B cell (primary cell): Measurements from ENCODE around the gene NOL6. TPM values are rescaled to one million over a fixed set of nuclear protein-coding genes. Genes with fewer than 3 reads are reported as not detected.
A peak's percentile ranks its signal among the peaks of the same experiment; 100 is the strongest.

Source experiments
- ATAC-seq: fragments of 200-7000 bp; cut with Tn5 transposase; one replicate; pipeline ENCODE4 v1.10.0; 2021; ENCODE audit warnings: low read depth, mild to moderate bottlenecking, moderate number of reproducible peaks, moderate library complexity
- CTCF ChIA-PET: fragments of 350-600 bp; sonication (Branson Sonifier 250); formaldehyde crosslinking; loops from one replicate; lab custom pipeline; 2021; ENCODE audit warnings: antibody characterized with exemption, inconsistent platforms; lab: Charles Lee
- POLR2A ChIA-PET: fragments of 350-600 bp; sonication (Branson Sonifier 250); formaldehyde crosslinking; loops from one replicate; lab custom pipeline; 2021; ENCODE audit warnings: antibody characterized with exemption; lab: Charles Lee
- DNase-seq: peaks from one replicate; pipeline ENCODE4 v3.0.0; 2013
- H2AFZ ChIP-seq: 2 replicates; pipeline ENCODE4 v1.6.1; 2012; ENCODE audit warnings: mild to moderate bottlenecking, low read depth, low read length; ENCODE audit not compliant: insufficient read depth, poor library complexity, severe bottlenecking
- H3K27ac ChIP-seq, 2 donors: 1 replicate in 1 of 2; 2 replicates in 1 of 2; pipeline ENCODE4 v1.5.1; 2012 to 2013; ENCODE audit warnings: low read length in 2 of 2, mild to moderate bottlenecking in 2 of 2, moderate library complexity in 1 of 2
- H3K27me3 ChIP-seq, 4 experiments: fragments of 200-600 bp in 1 of 4; sonication (generic) in 1 of 4; replicated peaks in 1 of 4; 1 replicate in 2 of 4; 2 replicates in 2 of 4; pipeline versions ENCODE4 v1.6.1 to v1.7.0; 2013 to 2016; ENCODE audit warnings: low read length in 3 of 4, mild to moderate bottlenecking in 2 of 4, mixed read lengths in 1 of 4, moderate library complexity in 1 of 4; ENCODE audit not compliant: insufficient read depth in 4 of 4, control insufficient read depth in 3 of 4; ENCODE audit errors: control extremely low read depth in 1 of 4
- H3K36me3 ChIP-seq, 2 experiments: replicated peaks in 1 of 2; 1 replicate in 1 of 2; 2 replicates in 1 of 2; pipeline versions ENCODE4 v1.6.1 to v1.7.1; 2013; ENCODE audit warnings: low read length in 1 of 2; ENCODE audit not compliant: insufficient read depth in 2 of 2, control insufficient read depth in 1 of 2; ENCODE audit errors: control extremely low read depth in 1 of 2, extremely low read depth in 1 of 2
- H3K4me1 ChIP-seq, 2 donors: fragments of 200-600 bp in 1 of 2; sonication (generic) in 1 of 2; 1 replicate in 1 of 2; 2 replicates in 1 of 2; pipeline versions ENCODE4 v1.5.1 to v1.6.1; 2013 to 2017; ENCODE audit warnings: low read length in 2 of 2; ENCODE audit not compliant: control insufficient read depth in 2 of 2, insufficient read depth in 2 of 2
- H3K4me2 ChIP-seq: replicated peaks from 2 replicates; pipeline ENCODE3; 2012; ENCODE audit warnings: mild to moderate bottlenecking, low read depth, low read length; ENCODE audit not compliant: poor library complexity, severe bottlenecking
- H3K4me3 ChIP-seq, 5 experiments: fragments of 200-600 bp in 1 of 5; sonication (generic) in 1 of 5; 1 replicate in 3 of 5; 2 replicates in 2 of 5; pipeline versions ENCODE4 v1.5.1 to v1.7.0; 2011 to 2016; ENCODE audit warnings: low read length in 4 of 5, mild to moderate bottlenecking in 4 of 5, low read depth in 2 of 5, control low read depth in 1 of 5, moderate library complexity in 1 of 5; ENCODE audit not compliant: insufficient read depth in 1 of 5; ENCODE audit errors: control extremely low read depth in 1 of 5, extremely low read depth in 1 of 5
- H3K79me2 ChIP-seq: fragments of 200-600 bp; sonication (generic); one replicate; pipeline ENCODE4 v1.6.0; 2016; ENCODE audit warnings: low read length; ENCODE audit not compliant: control insufficient read depth, insufficient read depth
- H3K9ac ChIP-seq: fragments of 200-600 bp; sonication (generic); 2 replicates; pipeline ENCODE4 v1.6.1; 2017; ENCODE audit warnings: mild to moderate bottlenecking, low read length, moderate library complexity
- H3K9me3 ChIP-seq, 3 donors: one replicate each; pipeline versions ENCODE4 v1.6.1 to v1.7.1; 2013; ENCODE audit warnings: low read length in 2 of 3; ENCODE audit not compliant: control insufficient read depth in 2 of 3, insufficient read depth in 1 of 3; ENCODE audit errors: control extremely low read depth in 1 of 3
- H4K20me1 ChIP-seq: 2 replicates; pipeline ENCODE4 v1.6.0; 2012; ENCODE audit warnings: mild to moderate bottlenecking, low read length; ENCODE audit not compliant: insufficient read depth, control insufficient read depth, poor library complexity, severe bottlenecking
- H3K27ac Mint-ChIP-seq: one replicate; pipeline ENCODE4 v1.8.0; 2021; ENCODE audit warnings: mixed read lengths
- H3K27me3 Mint-ChIP-seq: one replicate; pipeline ENCODE4 v1.8.0; 2021; ENCODE audit warnings: mixed read lengths
- H3K4me1 Mint-ChIP-seq: one replicate; pipeline ENCODE4 v1.8.0; 2021; ENCODE audit warnings: mixed read lengths
- H3K4me3 Mint-ChIP-seq: one replicate; pipeline ENCODE4 v1.8.0; 2021; ENCODE audit warnings: mixed read lengths
- H3K9me3 Mint-ChIP-seq: one replicate; pipeline ENCODE4 v1.8.0; 2022; ENCODE audit warnings: mixed read lengths; ENCODE audit not compliant: insufficient read depth
- EZH2 ChIP-seq: IDR thresholded peaks from 2 replicates; pipeline ENCODE4 v1.6.1; 2012; ENCODE audit warnings: borderline replicate concordance, low read depth, mild to moderate bottlenecking, moderate library complexity, low read length; ENCODE audit not compliant: insufficient read depth, poor library complexity, severe bottlenecking
- WGBS: methylation state at CpG from one replicate; pipeline ENCODE4 v1.1.5; 2013; ENCODE audit warnings: missing lambda C conversion rate; ENCODE audit not compliant: insufficient coverage; 5-methylcytosine and 5-hydroxymethylcytosine counted together
- intact Hi-C: fragments of 100-400 bp; cut with micrococcal nuclease; formaldehyde crosslinking; loops from one replicate; pipeline ENCODE4 v1.10.0; 2022
- polyA plus RNA-seq: library from polyadenylated mRNA; depleted of rRNA; stranded (reverse); fragments of >200 nt; gene quantifications from 2 replicates; pipeline ENCODE4 v1.2.3, GENCODE V29; 2012
- total RNA-seq, 2 donors: library from RNA; stranded (reverse); fragments of 120-200 nt in 1 of 2; gene quantifications; 1 replicate in 1 of 2; 2 replicates in 1 of 2; pipeline versions ENCODE4 v1.2.3 to v1.2.4, GENCODE V29; 2013 to 2022
- TF ChIP-seq, protein P1 (sequence below): fragments of 200-600 bp; IDR thresholded peaks from one replicate; pipeline ENCODE4 v1.8.0; 2022; ENCODE audit warnings: antibody characterized with exemption, mild to moderate bottlenecking

NOL6 gene
- total and polyA plus RNA-seq, 2 donors (not counting 1 experiment from before 2014, with no cell fraction given): 31.8 to 40.1 TPM

DNA sequence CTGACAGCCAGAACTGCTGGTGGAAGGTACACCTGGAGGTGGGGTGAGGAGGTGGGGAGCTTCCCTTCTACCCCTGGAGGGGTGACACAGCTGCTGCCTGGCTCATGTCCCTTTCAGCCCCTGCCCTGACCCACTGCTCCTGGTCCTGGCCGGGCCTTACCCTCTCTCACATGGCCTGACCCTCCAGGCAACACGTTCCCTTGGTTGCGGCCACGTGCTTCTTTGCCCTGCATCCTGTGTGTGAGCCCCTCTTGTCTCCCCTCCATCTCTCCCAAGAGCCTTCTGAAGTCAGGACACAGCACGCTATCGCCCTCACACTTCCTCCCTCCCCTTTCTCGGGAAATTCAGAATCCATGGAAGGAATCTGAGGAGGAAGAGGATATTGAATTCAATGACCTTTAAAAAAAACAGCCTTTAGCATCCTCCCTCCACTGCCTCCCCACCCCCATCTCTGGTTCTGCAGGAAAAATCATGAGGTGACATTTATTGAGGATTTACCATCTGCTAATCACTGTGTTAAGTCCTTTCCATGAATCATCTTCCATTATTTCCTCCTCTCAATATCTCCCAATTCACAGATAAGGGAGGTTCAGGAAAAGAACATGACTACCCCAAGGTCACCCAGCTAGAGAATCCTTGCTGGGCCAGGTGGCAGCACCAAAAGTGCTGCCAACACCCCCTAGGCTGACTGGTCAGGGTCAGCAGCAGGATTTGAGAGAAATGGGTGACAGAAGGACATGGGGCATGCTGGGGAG is 34.6 kb downstream of the NOL6 start:
- H2AFZ ChIP-seq: no peak overlapping the region
- ATAC-seq: no peak
- CTCF ChIA-PET: interaction anchor here (1.2 kb wide), 1 partner anchor 28 kb away, joined by 3 read pairs; no protein-coding TSS in a partner anchor
- Mint-ChIP-seq H3K9me3 (no peaks in the 10 kb centered on the region), H3K4me1 (peaks cover 4% of the 10 kb centered on the region), H3K4me3 (no peak overlapping the region), H3K27ac (no peak overlapping the region), H3K27me3 (peaks cover 5% of the 10 kb centered on the region)
- no peaks in the 10 kb centered on the region for H3K9me3 ChIP-seq
- POLR2A ChIA-PET: no interaction called here
- H3K79me2 ChIP-seq: no peaks in the 10 kb centered on the region
- H3K27me3 ChIP-seq: peaks cover 0 to 3% (median 0%) of the 10 kb centered on the region in 4 experiments
- H4K20me1 ChIP-seq: no peaks in the 10 kb centered on the region
- no peak overlapping the region for H3K4me2 ChIP-seq
- TF ChIP-seq, protein P1, sequence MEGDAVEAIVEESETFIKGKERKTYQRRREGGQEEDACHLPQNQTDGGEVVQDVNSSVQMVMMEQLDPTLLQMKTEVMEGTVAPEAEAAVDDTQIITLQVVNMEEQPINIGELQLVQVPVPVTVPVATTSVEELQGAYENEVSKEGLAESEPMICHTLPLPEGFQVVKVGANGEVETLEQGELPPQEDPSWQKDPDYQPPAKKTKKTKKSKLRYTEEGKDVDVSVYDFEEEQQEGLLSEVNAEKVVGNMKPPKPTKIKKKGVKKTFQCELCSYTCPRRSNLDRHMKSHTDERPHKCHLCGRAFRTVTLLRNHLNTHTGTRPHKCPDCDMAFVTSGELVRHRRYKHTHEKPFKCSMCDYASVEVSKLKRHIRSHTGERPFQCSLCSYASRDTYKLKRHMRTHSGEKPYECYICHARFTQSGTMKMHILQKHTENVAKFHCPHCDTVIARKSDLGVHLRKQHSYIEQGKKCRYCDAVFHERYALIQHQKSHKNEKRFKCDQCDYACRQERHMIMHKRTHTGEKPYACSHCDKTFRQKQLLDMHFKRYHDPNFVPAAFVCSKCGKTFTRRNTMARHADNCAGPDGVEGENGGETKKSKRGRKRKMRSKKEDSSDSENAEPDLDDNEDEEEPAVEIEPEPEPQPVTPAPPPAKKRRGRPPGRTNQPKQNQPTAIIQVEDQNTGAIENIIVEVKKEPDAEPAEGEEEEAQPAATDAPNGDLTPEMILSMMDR: no peak
- 77% methylated on average over 4 of the region's 7 CpGs for WGBS
- no peak for DNase-seq
- H3K4me1 ChIP-seq: peaks cover 0 to 5% of the 10 kb centered on the region in 2 donors
- intact Hi-C loops: no loop called here
- no peak overlapping the region for H3K27ac ChIP-seq
- no peak overlapping the region for H3K9ac ChIP-seq
- H3K36me3 ChIP-seq: no peaks in the 10 kb centered on the region
- no peak overlapping the region for H3K4me3 ChIP-seq

GRCh38 chr9:33437898-33438297 is 35.8 kb downstream of the NOL6 start:
- Histone ChIP-seq H3K9me3 (no peaks in the 10 kb centered on the region), H3K4me3 (no peak overlapping the region), H3K4me2 (no peak overlapping the region), H3K27ac (no peak overlapping the region), H3K36me3 (no peaks in the 10 kb centered on the region), H3K79me2 (no peaks in the 10 kb centered on the region), H4K20me1 (no peaks in the 10 kb centered on the region), H3K9ac (no peak overlapping the region), H3K27me3 (peaks cover 0 to 3% (median 0%) of the 10 kb centered on the region in 4 experiments), H3K4me1 (peaks cover 0 to 5% of the 10 kb centered on the region in 2 donors), H2AFZ (no peak overlapping the region)
- Mint-ChIP-seq H3K27ac (no peak overlapping the region), H3K9me3 (no peaks in the 10 kb centered on the region), H3K4me3 (no peak overlapping the region), H3K4me1 (peaks cover 4% of the 10 kb centered on the region), H3K27me3 (peaks cover 5% of the 10 kb centered on the region)
- 67% methylated on average over 1 of the region's 1 CpG for WGBS
- TF ChIP-seq EZH2: no peak
- TF ChIP-seq, protein P1: no peak
- DNase-seq (peak; percentile 23), ATAC-seq (no peak)
- CTCF ChIA-PET: interaction anchor here (0.7 to 1.2 kb wide), 3 partner anchors 29 to 1055 kb away, joined by 3 read pairs; no protein-coding TSS in a partner anchor
- POLR2A ChIA-PET: interaction anchor here (0.7 kb wide), 1 partner anchor 29 kb away, joined by 7 read pairs; no protein-coding TSS in a partner anchor
- intact Hi-C loops: no loop called here
